Endothelial cell (in vitro differentiated cells): ENCODE data around the gene CKM. TPM values are rescaled to one million over a fixed set of nuclear protein-coding genes. Genes with fewer than 3 reads are reported as not detected.
A peak's percentile ranks its signal among the peaks of the same experiment; 100 is the strongest.

Experiments
- DNase-seq: peaks from one replicate; pipeline ENCODE4 v3.0.0; 2021; ENCODE audit warnings: low spot score
- H3K27ac Mint-ChIP-seq: one replicate; pipeline ENCODE4 v1.8.0; 2021; ENCODE audit warnings: mixed read lengths, inconsistent platforms; ENCODE audit not compliant: unreplicated experiment
- H3K27me3 Mint-ChIP-seq: one replicate; pipeline ENCODE4 v1.8.0; 2021; ENCODE audit warnings: mild to moderate bottlenecking, moderate library complexity, mixed read lengths, inconsistent platforms; ENCODE audit not compliant: unreplicated experiment
- H3K36me3 Mint-ChIP-seq: one replicate; pipeline ENCODE4 v1.8.0; 2021; ENCODE audit warnings: mild to moderate bottlenecking, low read depth, mixed read lengths, inconsistent platforms; ENCODE audit not compliant: unreplicated experiment
- H3K4me1 Mint-ChIP-seq: one replicate; pipeline ENCODE4 v1.8.0; 2021; ENCODE audit warnings: mild to moderate bottlenecking, mixed read lengths, inconsistent platforms; ENCODE audit not compliant: unreplicated experiment
- H3K4me3 Mint-ChIP-seq: one replicate; pipeline ENCODE4 v1.8.0; 2021; ENCODE audit warnings: mild to moderate bottlenecking, mixed read lengths, inconsistent platforms; ENCODE audit not compliant: unreplicated experiment
- H3K9me3 Mint-ChIP-seq: one replicate; pipeline ENCODE4 v1.8.0; 2021; ENCODE audit warnings: mixed read lengths, inconsistent platforms; ENCODE audit not compliant: unreplicated experiment
- CTCF ChIP-seq: fragments of 200-600 bp; sonication (generic); IDR thresholded peaks from one replicate; pipeline ENCODE4 v1.5.0; 2021; ENCODE audit warnings: antibody characterized with exemption; ENCODE audit not compliant: unreplicated experiment
- total RNA-seq: library from RNA; stranded (reverse); fragmentation: NEBNext Ultra II Directional; extraction: Animal tissue kit (Norgen Biotek cat#: 25700); gene quantifications from one replicate; pipeline ENCODE4 v1.2.1, GENCODE V29; 2021; ENCODE audit not compliant: unreplicated experiment

Gene CKM
- total RNA-seq, 1 donor from 2014 or later = not detected

GRCh38 chr19:45299719-45300118 lies 23.0 kb downstream of the CKM start:
- Mint-ChIP-seq H3K4me3 (peak overlapping the region; percentile 69), H3K27me3 (peaks cover 13% of the 10 kb centered on the region), H3K27ac (no peak overlapping the region), H3K9me3 (no peaks in the 10 kb centered on the region), H3K4me1 (peaks cover 8% of the 10 kb centered on the region), H3K36me3 (peaks cover 51% of the 10 kb centered on the region)
- no peak for DNase-seq
- TF ChIP-seq CTCF = no peak

- H3K4me1 Mint-ChIP-seq = peaks cover 6% of the 10 kb centered on the region
These were observed 24.4 kb downstream of the CKM start for GRCh38 chr19:45298264-45298663.

GRCh38 chr19:45297674-45298073 lies 25.0 kb downstream of the CKM start:
- Mint-ChIP-seq H3K27me3 (peaks cover 9% of the 10 kb centered on the region), H3K9me3 (no peaks in the 10 kb centered on the region), H3K4me3 (no peak overlapping the region), H3K4me1 (peaks cover 6% of the 10 kb centered on the region), H3K36me3 (peaks cover 59% of the 10 kb centered on the region), H3K27ac (no peak overlapping the region)
- DNase-seq = no peak
- no peak for TF ChIP-seq CTCF

More at GRCh38 chr19:45298264-45298663, 24.4 kb downstream of the CKM start:
- H3K4me3 Mint-ChIP-seq = peak overlapping the region; percentile 54
- peaks cover 9% of the 10 kb centered on the region for H3K27me3 Mint-ChIP-seq
- peaks cover 59% of the 10 kb centered on the region for H3K36me3 Mint-ChIP-seq
- no peak for DNase-seq
- no peak for TF ChIP-seq CTCF
- H3K9me3 Mint-ChIP-seq = no peaks in the 10 kb centered on the region
- no peak overlapping the region for H3K27ac Mint-ChIP-seq

- Mint-ChIP-seq H3K36me3 (peaks cover 65% of the 10 kb centered on the region), H3K4me1 (peaks cover 6% of the 10 kb centered on the region), H3K4me3 (peak overlapping the region; percentile 74), H3K9me3 (no peaks in the 10 kb centered on the region), H3K27me3 (peaks cover 8% of the 10 kb centered on the region), H3K27ac (no peak overlapping the region)
- no peak for TF ChIP-seq CTCF
- no peak for DNase-seq
These were observed 26.3 kb downstream of the CKM start for GRCh38 chr19:45296355-45296754.

GRCh38 chr19:45295873-45296272 lies 26.8 kb downstream of the CKM start:
- H3K9me3 Mint-ChIP-seq = no peaks in the 10 kb centered on the region
- H3K36me3 Mint-ChIP-seq = peaks cover 67% of the 10 kb centered on the region
- peaks cover 6% of the 10 kb centered on the region for H3K4me1 Mint-ChIP-seq
- no peak for DNase-seq
- H3K27me3 Mint-ChIP-seq = peaks cover 9% of the 10 kb centered on the region
- TF ChIP-seq CTCF = no peak
- H3K27ac Mint-ChIP-seq = no peak overlapping the region
- H3K4me3 Mint-ChIP-seq = no peak overlapping the region
